ENCODE results near the gene LINS1. TPM values are rescaled to one million over a fixed set of nuclear protein-coding genes. Genes with fewer than 3 reads are reported as not detected.

The LINS1 gene
- polyA plus RNA-seq, 1 donor from 2014 or later = 21.4 TPM

DNA sequence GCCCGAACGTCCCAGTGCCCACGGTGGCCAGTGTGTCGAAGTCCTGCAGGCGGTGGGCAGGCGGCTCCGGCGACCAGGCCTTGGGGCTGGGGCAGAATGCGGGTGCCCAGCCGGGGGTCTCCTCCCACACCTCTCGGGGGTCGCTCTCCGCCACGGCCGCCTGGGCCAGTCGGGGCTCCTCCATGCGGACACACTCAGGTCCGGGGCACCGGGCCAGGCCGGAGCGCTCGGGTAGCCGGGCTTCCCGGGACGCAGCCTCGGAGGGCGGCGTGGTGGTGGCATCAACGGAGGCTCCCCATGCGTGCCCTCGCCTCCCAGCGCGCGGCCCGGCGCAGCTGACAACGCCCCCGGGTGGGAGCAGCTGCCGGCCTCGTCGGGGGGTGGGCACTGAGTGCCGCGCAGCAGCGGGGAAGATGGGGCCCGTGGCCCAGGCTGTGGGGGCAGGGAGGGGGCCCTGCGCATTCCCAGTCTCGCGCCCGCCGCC, 43.2 kb downstream of the LINS1 start:
- Histone ChIP-seq H3K79me2 (replicated peaks; ENCODE audit: insufficient read depth, low read length) (no peaks in the 10 kb centered on the region), H3F3A (ENCODE audit: insufficient read depth, low read length, poor library complexity, severe bottlenecking) (no peaks in the 10 kb centered on the region), H3K27ac (ENCODE audit: low read length) (no peak overlapping the region), H4K20me1 (ENCODE audit: insufficient read depth) (no peaks in the 10 kb centered on the region), H3K4me2 (ENCODE audit: low read length) (no peak overlapping the region), H3K9me2 (ENCODE audit: insufficient read depth, low read length) (no peaks in the 10 kb centered on the region), H3K4me3 (ENCODE audit: low read length) (no peak overlapping the region), H2AFZ (ENCODE audit: low read depth, low read length) (no peak overlapping the region), H3K27me3 (ENCODE audit: insufficient read depth, low read depth, low read length) (no peaks in the 10 kb centered on the region), H3K9me3 (ENCODE audit: low read length) (no peaks in the 10 kb centered on the region), H3K9ac (ENCODE audit: low read length) (no peak overlapping the region), H3K36me3 (ENCODE audit: insufficient read depth, low read length) (no peaks in the 10 kb centered on the region)
- no peak for TF ChIP-seq RAD21 (conservative IDR thresholded peaks at IDR 0.05)
- TF ChIP-seq TAF1 (IDR thresholded peaks at IDR 0.05; ENCODE audit: low read depth) = no peak
- TF ChIP-seq EZH2 (IDR thresholded peaks at IDR 0.05; ENCODE audit: borderline replicate concordance, insufficient read depth, low read length, poor library complexity, severe bottlenecking) = no peak
- TF ChIP-seq EP300 (conservative IDR thresholded peaks at IDR 0.05; ENCODE audit: poor library complexity, severe bottlenecking) = no peak
- TF ChIP-seq POLR2AphosphoS5 (IDR thresholded peaks at IDR 0.05) = no peak
- no peak for TF ChIP-seq REST (IDR thresholded peaks at IDR 0.05; ENCODE audit: borderline replicate concordance)
- TF ChIP-seq SMC3 (conservative IDR thresholded peaks at IDR 0.05; ENCODE audit: poor library complexity) = no peak
- TF ChIP-seq CTCF (IDR thresholded peaks at IDR 0.05; ENCODE audit: poor library complexity, severe bottlenecking) = no peak
- TF ChIP-seq MXI1 (conservative IDR thresholded peaks at IDR 0.05; ENCODE audit: poor library complexity, severe bottlenecking) = no peak

GRCh38 chr15:100553468-100553867, 48.5 kb downstream of the LINS1 start:
- H3K36me3 ChIP-seq (ENCODE audit: insufficient read depth, low read length) = no peaks in the 10 kb centered on the region
- no peaks in the 10 kb centered on the region for H3K9me2 ChIP-seq (ENCODE audit: insufficient read depth, low read length)
- no peak overlapping the region for H3K9ac ChIP-seq (ENCODE audit: low read length)
- H4K20me1 ChIP-seq (ENCODE audit: insufficient read depth) = no peaks in the 10 kb centered on the region
- no peaks in the 10 kb centered on the region for H3K9me3 ChIP-seq (ENCODE audit: low read length)
- no peak overlapping the region for H2AFZ ChIP-seq (ENCODE audit: low read depth, low read length)
- H3K4me2 ChIP-seq (ENCODE audit: low read length) = no peak overlapping the region
- no peaks in the 10 kb centered on the region for H3F3A ChIP-seq (ENCODE audit: insufficient read depth, low read length, poor library complexity, severe bottlenecking)
- no peaks in the 10 kb centered on the region for H3K79me2 ChIP-seq (replicated peaks; ENCODE audit: insufficient read depth, low read length)
- H3K4me3 ChIP-seq (ENCODE audit: low read length) = no peak overlapping the region
- H3K27ac ChIP-seq (ENCODE audit: low read length) = no peak overlapping the region
- TF ChIP-seq EP300 (conservative IDR thresholded peaks at IDR 0.05; ENCODE audit: poor library complexity, severe bottlenecking) = no peak
- TF ChIP-seq MXI1 (conservative IDR thresholded peaks at IDR 0.05; ENCODE audit: poor library complexity, severe bottlenecking) = no peak
- no peak for TF ChIP-seq RAD21 (conservative IDR thresholded peaks at IDR 0.05)
- TF ChIP-seq POLR2AphosphoS5 (IDR thresholded peaks at IDR 0.05) = no peak
- no peak for TF ChIP-seq SMC3 (conservative IDR thresholded peaks at IDR 0.05; ENCODE audit: poor library complexity)
- no peak for TF ChIP-seq REST (IDR thresholded peaks at IDR 0.05; ENCODE audit: borderline replicate concordance)
- no peak for TF ChIP-seq EZH2 (IDR thresholded peaks at IDR 0.05; ENCODE audit: borderline replicate concordance, insufficient read depth, low read length, poor library complexity, severe bottlenecking)
- no peak for TF ChIP-seq CTCF (IDR thresholded peaks at IDR 0.05; ENCODE audit: poor library complexity, severe bottlenecking)
- no peak for TF ChIP-seq TAF1 (IDR thresholded peaks at IDR 0.05; ENCODE audit: low read depth)
- H3K27me3 ChIP-seq (ENCODE audit: insufficient read depth, low read depth, low read length) = no peaks in the 10 kb centered on the region
